ENCODE data around the gene DNAH11. TPM values are rescaled to one million over a fixed set of nuclear protein-coding genes. Genes with fewer than 3 reads are reported as not detected.

Gene DNAH11
- total and polyA plus RNA-seq, 9 of the 15 experiments (the other 6 are each of a cell fraction or from before 2014, with no cell fraction given), result under 0.01 TPM; not detected in 7

- POLR2A ChIA-PET, result no interaction called here
- no peaks in the 10 kb centered on the region for H3K79me2 ChIP-seq (ENCODE audit: control insufficient read depth, insufficient read depth, low read length)
- H3K27me3 ChIP-seq (ENCODE audit: control insufficient read depth in 2 of 2, insufficient read depth in 2 of 2, low read length in 2 of 2), result peaks cover 0 to 4% of the 10 kb centered on the region in 2 experiments; a peak in 2 of 5 replicates
- no peaks in the 10 kb centered on the region for H3K9me1 ChIP-seq (ENCODE audit: control insufficient read depth, insufficient read depth, low read length)
- H3K9me3 ChIP-seq (replicated peaks; ENCODE audit: control insufficient read depth, insufficient read depth, low read depth, low read length), result no peaks in the 10 kb centered on the region
- DNase-seq (ENCODE audit: extremely low read depth in 1 of 4, low spot score in 3 of 4) (no peak), FAIRE-seq (no peak), ATAC-seq (no peak)
- no peak overlapping the region for H3K27ac ChIP-seq (ENCODE audit: extremely low read depth, low read depth, low read length)
- no peaks in the 10 kb centered on the region for H3K36me3 ChIP-seq (ENCODE audit: control insufficient read depth, insufficient read depth, low read length)
- no peaks in the 10 kb centered on the region for H4K20me1 ChIP-seq (replicated peaks; ENCODE audit: control insufficient read depth, insufficient read depth, low read length)
- H3K4me1 ChIP-seq (replicated peaks in 1 of 2; ENCODE audit: control insufficient read depth in 2 of 2, insufficient read depth in 2 of 2, low read length in 2 of 2), result no peaks in the 10 kb centered on the region
- in situ Hi-C loops (cut with MboI) (no loop called here), intact Hi-C loops (cut with micrococcal nuclease) (loop anchor here (10.0 kb wide), 1 partner anchor 138 kb away; no protein-coding TSS in a partner anchor)
- no peak overlapping the region for H3K9ac ChIP-seq (ENCODE audit: insufficient read depth in 1 of 2, low read depth in 2 of 2, low read length in 2 of 2)
- no peak overlapping the region for H3K4me2 ChIP-seq (ENCODE audit: insufficient read depth, low read length)
- CTCF ChIA-PET (ENCODE audit: low intra/inter-chr PET ratio), result no interaction called here
- no peak overlapping the region for H2AFZ ChIP-seq (ENCODE audit: low read depth, low read length)
- 0% methylated on average over 1 of the region's 1 CpG for WGBS (ENCODE audit: insufficient coverage, low coverage, missing lambda C conversion rate)
- H3K4me3 ChIP-seq, result no peak overlapping the region
- TF ChIP-seq ZNF445 (CRISPR knock-in tag; IDR thresholded peaks at IDR 0.05; ENCODE audit: low read depth) (no peak), E2F6 (IDR thresholded peaks at IDR 0.05; ENCODE audit: borderline replicate concordance in 1 of 2, extremely low read depth in 1 of 2, insufficient read depth in 1 of 2, insufficient read length in 1 of 2, low read depth in 1 of 2, low read length in 1 of 2, poor library complexity in 1 of 2, severe bottlenecking in 1 of 2) (no peak), HDAC6 (IDR thresholded peaks at IDR 0.05; ENCODE audit: low read depth, low read length) (no peak), SRF (CRISPR knock-in tag; IDR thresholded peaks at IDR 0.05) (no peak)
- TF ChIP-seq, protein P1, sequence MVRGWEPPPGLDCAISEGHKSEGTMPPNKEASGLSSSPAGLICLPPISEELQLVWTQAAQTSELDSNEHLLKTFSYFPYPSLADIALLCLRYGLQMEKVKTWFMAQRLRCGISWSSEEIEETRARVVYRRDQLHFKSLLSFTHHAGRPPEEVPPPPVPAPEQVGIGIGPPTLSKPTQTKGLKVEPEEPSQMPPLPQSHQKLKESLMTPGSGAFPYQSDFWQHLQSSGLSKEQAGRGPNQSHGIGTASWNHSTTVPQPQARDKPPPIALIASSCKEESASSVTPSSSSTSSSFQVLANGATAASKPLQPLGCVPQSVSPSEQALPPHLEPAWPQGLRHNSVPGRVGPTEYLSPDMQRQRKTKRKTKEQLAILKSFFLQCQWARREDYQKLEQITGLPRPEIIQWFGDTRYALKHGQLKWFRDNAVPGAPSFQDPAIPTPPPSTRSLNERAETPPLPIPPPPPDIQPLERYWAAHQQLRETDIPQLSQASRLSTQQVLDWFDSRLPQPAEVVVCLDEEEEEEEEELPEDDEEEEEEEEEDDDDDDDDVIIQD (CRISPR knock-in tag; IDR thresholded peaks at IDR 0.05), result no peak
- TF ChIP-seq, protein P2, sequence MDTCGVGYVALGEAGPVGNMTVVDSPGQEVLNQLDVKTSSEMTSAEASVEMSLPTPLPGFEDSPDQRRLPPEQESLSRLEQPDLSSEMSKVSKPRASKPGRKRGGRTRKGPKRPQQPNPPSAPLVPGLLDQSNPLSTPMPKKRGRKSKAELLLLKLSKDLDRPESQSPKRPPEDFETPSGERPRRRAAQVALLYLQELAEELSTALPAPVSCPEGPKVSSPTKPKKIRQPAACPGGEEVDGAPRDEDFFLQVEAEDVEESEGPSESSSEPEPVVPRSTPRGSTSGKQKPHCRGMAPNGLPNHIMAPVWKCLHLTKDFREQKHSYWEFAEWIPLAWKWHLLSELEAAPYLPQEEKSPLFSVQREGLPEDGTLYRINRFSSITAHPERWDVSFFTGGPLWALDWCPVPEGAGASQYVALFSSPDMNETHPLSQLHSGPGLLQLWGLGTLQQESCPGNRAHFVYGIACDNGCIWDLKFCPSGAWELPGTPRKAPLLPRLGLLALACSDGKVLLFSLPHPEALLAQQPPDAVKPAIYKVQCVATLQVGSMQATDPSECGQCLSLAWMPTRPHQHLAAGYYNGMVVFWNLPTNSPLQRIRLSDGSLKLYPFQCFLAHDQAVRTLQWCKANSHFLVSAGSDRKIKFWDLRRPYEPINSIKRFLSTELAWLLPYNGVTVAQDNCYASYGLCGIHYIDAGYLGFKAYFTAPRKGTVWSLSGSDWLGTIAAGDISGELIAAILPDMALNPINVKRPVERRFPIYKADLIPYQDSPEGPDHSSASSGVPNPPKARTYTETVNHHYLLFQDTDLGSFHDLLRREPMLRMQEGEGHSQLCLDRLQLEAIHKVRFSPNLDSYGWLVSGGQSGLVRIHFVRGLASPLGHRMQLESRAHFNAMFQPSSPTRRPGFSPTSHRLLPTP (IDR thresholded peaks at IDR 0.05; ENCODE audit: borderline replicate concordance, extremely low read depth, insufficient read length), result no peak
- BruUV-seq (replicated peaks), result no TSS peak
These were observed 323.9 kb downstream of the DNAH11 start for GRCh38 chr7:21866731-21867130.

All from K562 (cell line).